ENCODE results near the gene HLA-DPB1. TPM values are rescaled to one million over a fixed set of nuclear protein-coding genes. Genes with fewer than 3 reads are reported as not detected.

The HLA-DPB1 gene
- total and polyA plus RNA-seq, 12 donors = 18.7 to 264 (median 34.8) TPM

GRCh38 chr6:33082702-33083101 is 6.9 kb downstream of the HLA-DPB1 start:
- intact Hi-C loops (cut with DNase I) = loop anchor here in 6 of 10 donors (2.0 to 5.0 kb wide), 2 partner anchors 65 to 68 kb away; no protein-coding TSS in a partner anchor
- Histone ChIP-seq H3K4me3 (no peak overlapping the region), H3K36me3 (peaks cover 0 to 65% (median 0%) of the 10 kb centered on the region in 9 donors), H3K9me3 (no peaks in the 10 kb centered on the region), H3K27me3 (peaks cover 0 to 1% (median 0%) of the 10 kb centered on the region in 7 donors), H3K27ac (peak overlapping the region in 1 of 10 donors; percentile 36), H3K4me1 (peaks cover 0 to 41% (median 13%) of the 10 kb centered on the region in 9 donors)
- TF ChIP-seq CTCF (IDR thresholded peaks at IDR 0.05) = peak in 8 of 9 donors; percentile 15 to 75 (median 52)
- WGBS, 2 donors = 0 to 30% methylated on average over 2 of the region's 2 CpGs
- DNase-seq = no peak
- peak in 5 of 8 donors; percentile 49 to 73 (median 58) for ATAC-seq

- Histone ChIP-seq H3K4me1 (peaks cover 0 to 24% (median 12%) of the 10 kb centered on the region in 9 donors), H3K27me3 (no peaks in the 10 kb centered on the region), H3K4me3 (no peak overlapping the region), H3K9me3 (no peaks in the 10 kb centered on the region), H3K27ac (no peak overlapping the region), H3K36me3 (peaks cover 0 to 57% (median 0%) of the 10 kb centered on the region in 9 donors)
- ATAC-seq (no peak), DNase-seq (no peak)
- TF ChIP-seq CTCF (IDR thresholded peaks at IDR 0.05) = no peak
- intact Hi-C loops (cut with DNase I) = no loop called here
- WGBS, 2 donors = 58 to 84% methylated on average over 8 of the region's 8 CpGs
Observed at GRCh38 chr6:33085627-33086026, 9.8 kb downstream of the HLA-DPB1 start.

DNA sequence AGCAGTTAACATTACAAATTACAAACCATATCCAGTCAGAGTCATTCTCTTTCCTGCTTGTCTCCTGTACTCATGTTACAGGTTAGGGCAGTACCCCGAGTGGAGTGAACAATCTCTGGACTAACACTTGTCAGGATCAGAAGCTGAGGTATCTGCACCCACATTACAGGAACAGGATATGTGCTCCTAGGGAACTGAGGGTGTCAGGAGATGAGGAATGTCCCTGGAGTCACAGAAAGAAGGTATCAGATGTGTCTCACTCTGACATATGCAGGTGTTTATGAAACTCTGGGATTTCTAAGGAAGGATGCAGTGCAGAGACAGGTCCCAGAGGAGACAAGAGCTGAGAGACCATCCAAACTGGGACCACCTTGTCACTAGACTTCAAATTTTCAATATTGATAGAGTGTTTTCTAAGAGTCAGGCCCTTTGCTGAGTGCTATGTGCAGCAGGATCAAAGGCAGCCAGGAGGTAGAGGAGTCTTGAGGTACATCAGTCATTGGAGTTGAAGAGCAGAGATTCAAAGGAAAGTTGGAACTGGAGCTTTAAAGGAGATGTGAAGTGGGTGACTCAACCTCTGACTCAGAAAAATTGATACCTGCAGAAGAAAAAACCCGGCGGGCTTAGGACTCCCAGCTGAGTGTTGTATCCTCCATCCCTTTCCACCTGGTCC is 12.6 kb downstream of the HLA-DPB1 start:
- intact Hi-C loops (cut with DNase I) = no loop called here
- Histone ChIP-seq H3K36me3 (peaks cover 0 to 49% (median 0%) of the 10 kb centered on the region in 9 donors), H3K4me3 (no peak overlapping the region), H3K9me3 (no peaks in the 10 kb centered on the region), H3K4me1 (no peaks in the 10 kb centered on the region), H3K27ac (no peak overlapping the region), H3K27me3 (peaks cover 0 to 5% (median 0%) of the 10 kb centered on the region in 7 donors)
- WGBS, 2 donors = 70 to 75% methylated on average over 3 of the region's 3 CpGs
- DNase-seq = no peak
- TF ChIP-seq CTCF (IDR thresholded peaks at IDR 0.05) = no peak
- ATAC-seq = no peak

DNA sequence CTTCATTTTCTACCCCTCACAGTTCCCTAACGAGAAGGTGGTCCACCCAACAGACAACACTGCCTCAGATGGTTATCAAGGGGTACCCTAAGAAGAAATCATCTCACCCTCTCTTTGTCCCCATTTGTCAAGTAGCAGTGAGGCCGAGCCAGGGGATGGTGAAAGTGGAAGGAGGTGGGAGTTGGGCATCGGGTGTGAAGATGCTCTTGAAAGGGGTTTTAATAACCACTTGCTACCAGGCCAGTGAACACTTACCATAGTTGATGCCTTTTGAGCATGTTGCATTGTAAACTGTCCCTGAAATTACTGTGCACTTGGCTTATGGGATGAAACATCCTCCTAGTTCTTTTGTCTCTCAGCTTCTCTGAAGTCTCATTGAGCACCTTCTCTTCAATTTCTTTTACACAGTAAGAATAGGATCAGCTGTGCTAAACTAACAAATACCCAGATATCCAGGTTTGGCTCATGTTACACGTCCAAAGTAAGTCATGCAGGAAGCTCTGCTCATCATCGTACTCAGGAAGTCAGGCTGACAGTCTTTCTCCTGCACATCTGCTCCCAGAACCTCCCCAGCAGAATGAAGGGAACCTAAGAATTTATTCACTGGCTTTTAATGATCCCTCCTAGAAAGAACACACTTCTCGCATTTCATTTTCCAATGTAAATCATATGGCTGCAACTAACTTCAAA is 13.3 kb downstream of the HLA-DPB1 start:
- no peak overlapping the region for H3K4me3 ChIP-seq

More for the DNA sequence above, 13.3 kb downstream of the HLA-DPB1 start:
- H3K36me3 ChIP-seq = peaks cover 0 to 42% (median 0%) of the 10 kb centered on the region in 9 donors
- no peaks in the 10 kb centered on the region for H3K4me1 ChIP-seq
- no peak for TF ChIP-seq CTCF (IDR thresholded peaks at IDR 0.05)
- H3K9me3 ChIP-seq = no peaks in the 10 kb centered on the region
- intact Hi-C loops (cut with DNase I) = no loop called here
- ATAC-seq (no peak), DNase-seq (no peak)
- 47 to 61% methylated on average over 6 of the region's 6 CpGs for WGBS, 2 donors
- H3K27me3 ChIP-seq = peaks cover 0 to 8% (median 0%) of the 10 kb centered on the region in 7 donors
- H3K27ac ChIP-seq = no peak overlapping the region
